ENCODE measurements around the gene LFNG. TPM values are rescaled to one million over a fixed set of nuclear protein-coding genes. Genes with fewer than 3 reads are reported as not detected.
A peak's percentile ranks its signal among the peaks of the same experiment; 100 is the strongest.

Gene LFNG
- total and polyA plus RNA-seq, 2 of the 13 experiments (the other 11 are each of a cell fraction or from before 2014, with no cell fraction given): 0.44 to 1.5 TPM

DNA sequence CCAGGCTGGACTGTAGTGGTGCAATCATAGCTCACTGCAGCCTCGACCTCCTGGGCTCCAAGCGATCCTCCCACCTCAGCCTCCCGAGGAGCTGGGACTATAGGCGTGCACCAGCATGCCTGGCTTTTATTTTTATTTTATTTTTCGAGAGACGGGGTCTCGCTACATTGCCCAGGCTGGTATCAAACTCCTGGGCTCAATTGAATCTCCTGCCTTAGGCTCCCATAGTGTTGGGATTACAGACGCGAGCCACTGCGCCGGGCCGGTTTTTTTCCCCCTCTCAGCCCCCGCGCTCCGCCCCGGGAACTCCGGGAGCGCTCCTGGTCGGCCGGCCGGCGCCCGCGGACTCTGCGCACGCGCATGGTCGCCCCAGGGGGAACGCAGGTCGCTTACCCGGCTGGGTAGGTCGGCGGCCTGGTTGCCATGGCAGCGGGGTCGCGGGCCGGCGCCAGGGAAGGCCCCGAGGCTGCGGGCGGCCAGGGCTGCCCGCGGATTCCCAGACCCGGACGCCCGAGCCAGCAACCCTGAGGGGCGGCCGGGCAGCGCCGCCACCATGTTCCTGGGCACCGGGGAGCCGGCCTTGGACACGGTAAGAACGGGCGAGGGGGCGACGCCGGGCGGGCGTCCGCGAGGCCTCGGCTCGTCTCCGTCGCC is 39.2 kb downstream of the LFNG start, which contains the start of gene IQCE (continued):
- TF ChIP-seq ELK4 (CRISPR knock-in tag; IDR thresholded peaks at IDR 0.05; ENCODE audit: borderline replicate concordance): no peak
- TF ChIP-seq, protein P1, sequence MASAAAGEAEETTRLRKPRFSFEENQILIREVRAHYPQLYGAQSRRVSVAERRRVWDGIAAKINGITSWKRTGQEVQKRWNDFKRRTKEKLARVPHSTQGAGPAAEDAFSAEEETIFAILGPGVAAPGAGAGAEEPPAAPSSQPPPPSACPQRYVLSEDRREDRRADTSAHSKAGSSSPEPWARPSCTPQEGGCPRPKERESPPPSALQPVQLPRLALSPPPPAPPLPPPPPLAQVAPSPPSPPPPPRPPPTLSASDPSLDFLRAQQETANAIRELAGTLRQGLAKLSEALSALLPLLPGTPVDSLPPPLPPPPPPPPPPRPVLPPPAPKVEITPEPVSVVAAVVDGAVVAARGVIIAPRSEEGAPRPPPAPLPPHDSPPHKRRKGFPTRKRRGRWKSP (CRISPR knock-in tag; IDR thresholded peaks at IDR 0.05): peak; percentile 31
- no peak for TF ChIP-seq ZKSCAN1 (IDR thresholded peaks at IDR 0.05; ENCODE audit: low read length)
- TF ChIP-seq ZBTB34 (CRISPR knock-in tag; IDR thresholded peaks at IDR 0.05): no peak
- TF ChIP-seq, protein P2, sequence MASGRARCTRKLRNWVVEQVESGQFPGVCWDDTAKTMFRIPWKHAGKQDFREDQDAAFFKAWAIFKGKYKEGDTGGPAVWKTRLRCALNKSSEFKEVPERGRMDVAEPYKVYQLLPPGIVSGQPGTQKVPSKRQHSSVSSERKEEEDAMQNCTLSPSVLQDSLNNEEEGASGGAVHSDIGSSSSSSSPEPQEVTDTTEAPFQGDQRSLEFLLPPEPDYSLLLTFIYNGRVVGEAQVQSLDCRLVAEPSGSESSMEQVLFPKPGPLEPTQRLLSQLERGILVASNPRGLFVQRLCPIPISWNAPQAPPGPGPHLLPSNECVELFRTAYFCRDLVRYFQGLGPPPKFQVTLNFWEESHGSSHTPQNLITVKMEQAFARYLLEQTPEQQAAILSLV (CRISPR knock-in tag; IDR thresholded peaks at IDR 0.05; ENCODE audit: borderline replicate concordance): no peak
- peak; percentile 43; the same call in 1 of the 2 replicates for TF ChIP-seq GATAD1 (CRISPR knock-in tag; IDR thresholded peaks at IDR 0.05)
- TF ChIP-seq, protein P3, sequence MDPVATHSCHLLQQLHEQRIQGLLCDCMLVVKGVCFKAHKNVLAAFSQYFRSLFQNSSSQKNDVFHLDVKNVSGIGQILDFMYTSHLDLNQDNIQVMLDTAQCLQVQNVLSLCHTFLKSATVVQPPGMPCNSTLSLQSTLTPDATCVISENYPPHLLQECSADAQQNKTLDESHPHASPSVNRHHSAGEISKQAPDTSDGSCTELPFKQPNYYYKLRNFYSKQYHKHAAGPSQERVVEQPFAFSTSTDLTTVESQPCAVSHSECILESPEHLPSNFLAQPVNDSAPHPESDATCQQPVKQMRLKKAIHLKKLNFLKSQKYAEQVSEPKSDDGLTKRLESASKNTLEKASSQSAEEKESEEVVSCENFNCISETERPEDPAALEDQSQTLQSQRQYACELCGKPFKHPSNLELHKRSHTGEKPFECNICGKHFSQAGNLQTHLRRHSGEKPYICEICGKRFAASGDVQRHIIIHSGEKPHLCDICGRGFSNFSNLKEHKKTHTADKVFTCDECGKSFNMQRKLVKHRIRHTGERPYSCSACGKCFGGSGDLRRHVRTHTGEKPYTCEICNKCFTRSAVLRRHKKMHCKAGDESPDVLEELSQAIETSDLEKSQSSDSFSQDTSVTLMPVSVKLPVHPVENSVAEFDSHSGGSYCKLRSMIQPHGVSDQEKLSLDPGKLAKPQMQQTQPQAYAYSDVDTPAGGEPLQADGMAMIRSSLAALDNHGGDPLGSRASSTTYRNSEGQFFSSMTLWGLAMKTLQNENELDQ (CRISPR knock-in tag; IDR thresholded peaks at IDR 0.05; ENCODE audit: borderline replicate concordance): no peak
- no peak for TF ChIP-seq ZSCAN25 (CRISPR knock-in tag; IDR thresholded peaks at IDR 0.05)
- no peak for TF ChIP-seq ZKSCAN8 (CRISPR knock-in tag; IDR thresholded peaks at IDR 0.05; ENCODE audit: borderline replicate concordance)
- peak; percentile 91; the same call in 1 of the 2 replicates for TF ChIP-seq SIN3A (IDR thresholded peaks at IDR 0.05; ENCODE audit: borderline replicate concordance, low read depth, low read length)
- no peak for TF ChIP-seq ZNF7 (CRISPR knock-in tag; IDR thresholded peaks at IDR 0.05)
- no peak for TF ChIP-seq HDAC6 (IDR thresholded peaks at IDR 0.05; ENCODE audit: low read depth, low read length)
- TF ChIP-seq DMAP1 (CRISPR knock-in tag; IDR thresholded peaks at IDR 0.05): no peak
- peak; percentile 58; the same call in 1 of the 2 replicates for TF ChIP-seq ZNF589 (CRISPR knock-in tag; conservative IDR thresholded peaks at IDR 0.05)
- no peak; the same call in 1 of the 2 replicates for TF ChIP-seq ZIK1 (CRISPR knock-in tag; IDR thresholded peaks at IDR 0.05; ENCODE audit: borderline replicate concordance, low read depth)
- TF ChIP-seq ARNT (IDR thresholded peaks at IDR 0.05): no peak
- no peak for TF ChIP-seq HNRNPL (IDR thresholded peaks at IDR 0.05; ENCODE audit: low read depth, low read length)
- TF ChIP-seq CENPX (CRISPR knock-in tag; IDR thresholded peaks at IDR 0.05): no peak
- no peak for TF ChIP-seq FIP1L1 (IDR thresholded peaks at IDR 0.05; ENCODE audit: borderline replicate concordance, insufficient read depth, low read depth, low read length)
- TF ChIP-seq ZNF788 (CRISPR knock-in tag; IDR thresholded peaks at IDR 0.05; ENCODE audit: borderline replicate concordance): peak; percentile 57; the same call in 1 of the 2 replicates
- TF ChIP-seq ZNF331 (CRISPR knock-in tag; IDR thresholded peaks at IDR 0.05): peak; percentile 63
- no peak for TF ChIP-seq SYNCRIP (IDR thresholded peaks at IDR 0.05; ENCODE audit: insufficient read depth, low read depth, low read length)

Measured in HepG2 (cell line).